GM12878 (cell line): Measurements from ENCODE around the gene CTSW. TPM values are rescaled to one million over a fixed set of nuclear protein-coding genes. Genes with fewer than 3 reads are reported as not detected.

Experiments used
- ATAC-seq: fragments of 200-7000 bp; cut with Tn5 transposase; 3 replicates; pipeline ENCODE4 v1.9.1; 2020; ENCODE audit warnings: mild to moderate bottlenecking, moderate library complexity
- BruUV-seq: library from RNA; stranded (reverse); fragments of 400-500 nt; replicated peaks from 2 replicates; lab custom pipeline; 2021; lab: Mats Ljungman, UMichigan
- CTCF ChIA-PET: fragments of 300-600 bp; sonication (Branson Sonifier 250); formaldehyde crosslinking; extraction: SDS; loops from one replicate; lab custom pipeline; 2021; ENCODE audit warnings: inconsistent platforms; lab: Yijun Ruan, JAX
- POLR2A ChIA-PET: fragments of 350-600 bp; formaldehyde crosslinking; extraction: SDS; loops from one replicate; lab custom pipeline; 2021; ENCODE audit warnings: inconsistent platforms; lab: Charles Lee
- RAD21 ChIA-PET: fragments of 300-600 bp; sonication (Branson Sonifier 250); formaldehyde crosslinking; loops from one replicate; lab custom pipeline; 2023; ENCODE audit warnings: antibody characterized with exemption; ENCODE audit not compliant: unreplicated experiment; lab: Charles Lee
- SMC1A ChIA-PET: fragments of 300-600 bp; sonication (Branson Sonifier 250); formaldehyde crosslinking; loops from one replicate; lab custom pipeline; 2023; ENCODE audit not compliant: unreplicated experiment, uncharacterized antibody; lab: Charles Lee
- DNase-seq: peaks from one replicate; pipeline ENCODE4 v3.0.0-alpha.2; 2011; ENCODE audit warnings: low read depth, low spot score
- FAIRE-seq: peaks from 3 replicates; lab custom pipeline; 2011; peaks lifted over from hg19 to GRCh38; lab: Jason Lieb, UNC
- H2AFZ ChIP-seq: 2 replicates; pipeline ENCODE4 v1.6.0; 2011; ENCODE audit warnings: low read depth, low read length, control low read depth; ENCODE audit not compliant: control insufficient read depth
- H3K27ac ChIP-seq: 2 replicates; pipeline ENCODE4 v1.5.1; 2011; ENCODE audit warnings: control low read depth; ENCODE audit not compliant: control insufficient read depth, insufficient read depth
- H3K27me3 ChIP-seq, 2 experiments: replicated peaks in 1 of 2; 2 replicates each; pipeline versions ENCODE4 v1.6.0 to v1.6.1; 2011; ENCODE audit warnings: low read length in 1 of 2; ENCODE audit not compliant: control insufficient read depth in 2 of 2, insufficient read depth in 2 of 2
- H3K36me3 ChIP-seq, 2 experiments: 2 replicates each; pipeline ENCODE4 v1.5.1; 2011; ENCODE audit warnings: low read length in 1 of 2; ENCODE audit not compliant: control insufficient read depth in 2 of 2, insufficient read depth in 2 of 2
- H3K4me1 ChIP-seq: 2 replicates; pipeline ENCODE4 v1.6.1; 2011; ENCODE audit warnings: mild to moderate bottlenecking, low read length, moderate library complexity, mixed read lengths; ENCODE audit not compliant: control insufficient read depth, insufficient read depth
- H3K4me2 ChIP-seq: 2 replicates; pipeline ENCODE4 v1.6.0; 2011; ENCODE audit warnings: control low read depth; ENCODE audit not compliant: control insufficient read depth, insufficient read depth
- H3K4me3 ChIP-seq: fragments of 200-600 bp; sonication (generic); 2 replicates; pipeline ENCODE4 v1.5.1; 2016
- H3K79me2 ChIP-seq: 2 replicates; pipeline ENCODE4 v1.6.0; 2011; ENCODE audit warnings: low read length; ENCODE audit not compliant: control insufficient read depth, insufficient read depth
- H3K9ac ChIP-seq: 2 replicates; pipeline ENCODE4 v1.8.0; 2011; ENCODE audit warnings: low read length, control low read depth, mixed read lengths; ENCODE audit not compliant: control insufficient read depth, insufficient read depth
- H3K9me3 ChIP-seq: replicated peaks from 3 replicates; pipeline ENCODE4 v1.5.1; 2011; ENCODE audit warnings: mild to moderate bottlenecking, low read length; ENCODE audit not compliant: control insufficient read depth, insufficient read depth
- H4K20me1 ChIP-seq: 2 replicates; pipeline ENCODE4 v1.6.0; 2011; ENCODE audit not compliant: control insufficient read depth, insufficient read depth
- BMI1 ChIP-seq: fragments of 450-650 bp; IDR thresholded peaks from 2 replicates; pipeline ENCODE4 v1.6.1; 2016; ENCODE audit warnings: mild to moderate bottlenecking, moderate library complexity, borderline replicate concordance
- CEBPZ ChIP-seq: fragments of 150-350 bp; IDR thresholded peaks from 2 replicates; pipeline ENCODE4 v1.6.1; 2016; ENCODE audit warnings: low read depth, low read length
- HDAC6 ChIP-seq: fragments of 200-600 bp; sonication (generic); IDR thresholded peaks from one replicate; pipeline ENCODE4 v1.8.0; 2017; ENCODE audit warnings: antibody characterized with exemption; ENCODE audit not compliant: unreplicated experiment
- SMARCA5 ChIP-seq: fragments of 450-650 bp; IDR thresholded peaks from 2 replicates; pipeline ENCODE4 v1.6.1; 2017; ENCODE audit warnings: mild to moderate bottlenecking
- WGBS: methylation state at CpG from one replicate; pipeline ENCODE4 v1.1.6; 2016; ENCODE audit warnings: low lambda C conversion rate; ENCODE audit not compliant: insufficient replicate concordance, insufficient coverage; ENCODE audit errors: missing lambda C conversion rate; 5-methylcytosine and 5-hydroxymethylcytosine counted together
- in situ Hi-C: fragments of 300-500 bp; cut with MboI; formaldehyde crosslinking; loops from 9 replicates; pipeline ENCODE4 v1.14.3; 2018; ENCODE audit warnings: mixed read lengths
- intact Hi-C: fragments of 100-400 bp; cut with micrococcal nuclease; formaldehyde crosslinking; loops from one replicate; pipeline ENCODE4 v1.14.2; 2022; ENCODE audit not compliant: unreplicated experiment
- polyA plus RNA-seq, 11 experiments: library from polyadenylated mRNA; depleted of rRNA in 4 of 11; unstranded in 6 of 11; stranded (reverse) in 5 of 11; fragments of >200 nt; fragmentation: Nextera tagmentation in 4 of 11; fragmentation: Illumina TruSeq in 1 of 11; extraction: Ambion mirVana in 4 of 11; extraction: Trizol in 1 of 11; gene quantifications; 1 replicate in 1 of 11; 2 replicates in 10 of 11; pipeline versions ENCODE4 v1.2.1 to v1.2.3, GENCODE V29; 2011 to 2016; ENCODE audit warnings: inconsistent platforms in 2 of 11, missing spikeins in 2 of 11, low read depth in 1 of 11
- total RNA-seq, 4 experiments: library from RNA; depleted of rRNA in 3 of 4; stranded (reverse); fragments of >200 nt in 3 of 4; fragmentation: Illumina TruSeq in 1 of 4; extraction: Trizol in 1 of 4; gene quantifications; 2 replicates each; pipeline versions ENCODE4 v1.2.1 to v1.2.3, GENCODE V29; 2013 to 2021

CTSW gene
- total and polyA plus RNA-seq, 10 of the 15 experiments (the other 5 are each of a cell fraction or from before 2014, with no cell fraction given) = 0.53 to 12.0 (median 1.7) TPM

- ATAC-seq = no peak
- H3K9ac ChIP-seq = no peak overlapping the region
- CTCF ChIA-PET = interaction anchor here (1.5 to 11.0 kb wide), 3 partner anchors 8 to 109 kb away, joined by 5 to 167 read pairs (median 5); partner anchors contain the start of gene CCDC85B
- no peaks in the 10 kb centered on the region for H4K20me1 ChIP-seq
- peaks cover 12 to 25% of the 10 kb centered on the region in 2 experiments for H3K36me3 ChIP-seq
- no peak for DNase-seq
- no peaks in the 10 kb centered on the region for H3K9me3 ChIP-seq
- RAD21 ChIA-PET = interaction anchor here (1.6 kb wide), 1 partner anchor 171 kb away, joined by 3 read pairs; no protein-coding TSS in a partner anchor
- WGBS = 89% methylated on average over 29 of the region's 30 CpGs
- H2AFZ ChIP-seq = no peak overlapping the region
- no peak overlapping the region for H3K27ac ChIP-seq
- TF ChIP-seq CEBPZ = no peak
- TF ChIP-seq HDAC6 = no peak
- TF ChIP-seq SMARCA5 = no peak
- TF ChIP-seq BMI1 = no peak
- intact Hi-C loops (no loop called here), in situ Hi-C loops (loop anchor here (5.0 kb wide), 1 partner anchor 105 kb away; no protein-coding TSS in a partner anchor)
- H3K4me3 ChIP-seq = no peak overlapping the region
- H3K27me3 ChIP-seq = no peaks in the 10 kb centered on the region
- POLR2A ChIA-PET = interaction anchor here (0.5 to 2.6 kb wide), 4 partner anchors 8 to 340 kb away, joined by 3 to 8 read pairs (median 4); partner anchors contain the start of gene CCDC85B
- SMC1A ChIA-PET = no interaction called here
- H3K4me2 ChIP-seq = no peak overlapping the region
- H3K79me2 ChIP-seq = peaks cover 6% of the 10 kb centered on the region
- H3K4me1 ChIP-seq = peaks cover 17% of the 10 kb centered on the region
- no TSS peak for BruUV-seq
- FAIRE-seq = no peak
These were observed 2.8 kb downstream of the CTSW start for GRCh38 chr11:65882120-65883057.
